HUES48 (cell line): ENCODE measurements around the gene CHPF.

ENCODE experiments used
- H3K27ac ChIP-seq: one replicate; pipeline ENCODE4 v1.7.0; 2013; ENCODE audit warnings: low read depth, low read length, inconsistent platforms
- H3K27me3 ChIP-seq: 2 replicates; pipeline ENCODE4 v1.6.1; 2013; ENCODE audit warnings: mild to moderate bottlenecking, low read length; ENCODE audit not compliant: control insufficient read depth, insufficient read depth
- H3K36me3 ChIP-seq: 2 replicates; pipeline ENCODE4 v1.6.1; 2013; ENCODE audit warnings: low read length; ENCODE audit not compliant: control insufficient read depth, insufficient read depth
- H3K4me1 ChIP-seq: 2 replicates; pipeline ENCODE4 v1.6.1; 2013; ENCODE audit warnings: mild to moderate bottlenecking, low read length; ENCODE audit not compliant: control insufficient read depth, insufficient read depth
- H3K4me3 ChIP-seq: 2 replicates; pipeline ENCODE4 v1.5.1; 2013; ENCODE audit warnings: mild to moderate bottlenecking, low read depth, low read length
- H3K9ac ChIP-seq: 2 replicates; pipeline ENCODE4 v1.6.1; 2013; ENCODE audit warnings: mild to moderate bottlenecking, low read depth, low read length, moderate library complexity
- H3K9me3 ChIP-seq: 2 replicates; pipeline ENCODE4 v1.6.1; 2013; ENCODE audit warnings: low read length; ENCODE audit not compliant: control insufficient read depth, insufficient read depth

CHPF gene

DNA sequence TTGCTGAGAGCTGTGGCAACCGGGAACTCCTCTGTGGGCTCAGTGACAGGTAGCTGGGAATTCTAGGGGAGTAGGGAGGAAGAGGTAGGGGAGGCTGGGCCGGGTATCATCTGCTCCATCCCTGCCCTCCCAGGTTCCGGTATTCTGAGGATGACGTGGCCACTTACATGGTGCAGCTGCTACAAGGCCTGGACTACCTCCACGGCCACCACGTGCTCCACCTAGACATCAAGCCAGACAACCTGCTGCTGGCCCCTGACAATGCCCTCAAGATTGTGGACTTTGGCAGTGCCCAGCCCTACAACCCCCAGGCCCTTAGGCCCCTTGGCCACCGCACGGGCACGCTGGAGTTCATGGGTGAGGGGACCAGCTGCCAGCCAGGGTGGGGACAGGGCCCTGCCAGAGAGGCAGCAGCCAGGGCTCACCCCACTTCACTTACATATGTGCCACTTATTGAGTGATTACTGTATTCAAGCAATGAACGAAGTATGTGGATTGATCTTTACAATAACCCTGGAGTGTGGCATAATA is 52.9 kb downstream of the CHPF start:
- H3K27ac ChIP-seq, result no peak overlapping the region
- peaks cover 20% of the 10 kb centered on the region for H3K4me1 ChIP-seq
- H3K27me3 ChIP-seq, result peaks cover 40% of the 10 kb centered on the region

DNA sequence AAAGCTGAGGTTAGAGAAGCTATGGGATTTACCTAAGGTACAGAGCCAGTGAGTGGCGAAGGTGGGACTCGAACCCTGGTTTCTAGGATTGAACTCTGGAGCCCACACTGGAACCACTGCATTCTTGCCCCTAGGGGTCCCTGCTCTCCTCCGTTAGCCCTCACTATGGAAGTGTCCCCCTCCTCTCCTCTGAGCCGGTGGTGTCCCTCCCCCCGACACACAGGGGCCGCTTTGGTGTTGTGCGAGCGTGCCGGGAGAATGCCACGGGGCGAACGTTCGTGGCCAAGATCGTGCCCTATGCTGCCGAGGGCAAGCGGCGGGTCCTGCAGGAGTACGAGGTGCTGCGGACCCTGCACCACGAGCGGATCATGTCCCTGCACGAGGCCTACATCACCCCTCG is 53.4 kb downstream of the CHPF start:
- Histone ChIP-seq H3K4me3 (no peak overlapping the region), H3K9ac (no peak overlapping the region), H3K27ac (no peak overlapping the region), H3K27me3 (peaks cover 42% of the 10 kb centered on the region), H3K4me1 (peaks cover 20% of the 10 kb centered on the region), H3K36me3 (no peaks in the 10 kb centered on the region), H3K9me3 (no peaks in the 10 kb centered on the region)

More for the DNA sequence above, 52.9 kb downstream of the CHPF start:
- H3K36me3 ChIP-seq, result no peaks in the 10 kb centered on the region
- H3K9me3 ChIP-seq, result no peaks in the 10 kb centered on the region
- no peak overlapping the region for H3K4me3 ChIP-seq
- no peak overlapping the region for H3K9ac ChIP-seq

DNA sequence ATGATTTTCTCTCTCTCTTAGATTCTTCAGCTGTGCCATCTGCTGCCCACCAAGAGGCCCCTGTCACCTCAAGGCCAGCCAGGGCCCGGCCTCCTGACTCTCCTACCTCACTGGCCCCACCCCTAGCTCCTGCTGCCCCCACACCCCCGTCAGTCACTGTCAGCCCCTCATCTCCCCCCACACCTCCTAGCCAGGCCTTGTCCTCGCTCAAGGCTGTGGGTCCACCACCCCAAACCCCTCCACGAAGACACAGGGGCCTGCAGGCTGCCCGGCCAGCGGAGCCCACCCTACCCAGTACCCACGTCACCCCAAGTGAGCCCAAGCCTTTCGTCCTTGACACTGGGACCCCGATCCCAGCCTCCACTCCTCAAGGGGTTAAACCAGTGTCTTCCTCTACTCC is 54.3 kb downstream of the CHPF start:
- no peak overlapping the region for H3K4me3 ChIP-seq
- H3K9ac ChIP-seq, result no peak overlapping the region
- H3K36me3 ChIP-seq, result no peaks in the 10 kb centered on the region
- peaks cover 24% of the 10 kb centered on the region for H3K4me1 ChIP-seq
- H3K27me3 ChIP-seq, result peaks cover 43% of the 10 kb centered on the region
- no peak overlapping the region for H3K27ac ChIP-seq
- H3K9me3 ChIP-seq, result no peaks in the 10 kb centered on the region
